CD4-positive, alpha-beta T cell (primary cell): ENCODE results near the gene LAPTM5. TPM values are rescaled to one million over a fixed set of nuclear protein-coding genes. Genes with fewer than 3 reads are reported as not detected.

Source experiments
- ATAC-seq: fragments of 200-7000 bp; cut with Tn5 transposase; one replicate; pipeline ENCODE4 v1.10.0; 2022; ENCODE audit warnings: mild to moderate bottlenecking; ENCODE audit not compliant: poor library complexity
- CTCF ChIA-PET: fragments of 350-600 bp; sonication (Branson Sonifier 250); formaldehyde crosslinking; loops from one replicate; lab custom pipeline; 2021; ENCODE audit warnings: antibody characterized with exemption, inconsistent platforms; lab: Charles Lee
- POLR2A ChIA-PET: fragments of 350-600 bp; sonication (Branson Sonifier 250); formaldehyde crosslinking; loops from one replicate; lab custom pipeline; 2021; ENCODE audit warnings: antibody characterized with exemption, inconsistent platforms; lab: Charles Lee
- DNase-seq, 14 experiments: peaks; one replicate each; pipeline ENCODE4 v3.0.0-alpha.2; 2013 to 2020; ENCODE audit warnings: mixed read lengths in 2 of 14
- H3K27ac ChIP-seq, 2 donors: one replicate each; pipeline versions ENCODE4 v1.5.1 to v1.7.0; 2013; ENCODE audit warnings: low read length in 2 of 2, low read depth in 1 of 2, mild to moderate bottlenecking in 1 of 2
- H3K27me3 ChIP-seq, 2 experiments: 1 replicate in 1 of 2; 2 replicates in 1 of 2; pipeline versions ENCODE4 v1.6.1 to v1.7.0; 2013; ENCODE audit warnings: low read length in 2 of 2, control low read depth in 1 of 2, mild to moderate bottlenecking in 1 of 2, moderate library complexity in 1 of 2; ENCODE audit not compliant: insufficient read depth in 2 of 2, control insufficient read depth in 1 of 2
- H3K36me3 ChIP-seq: one replicate; pipeline ENCODE4 v1.6.1; 2013; ENCODE audit warnings: low read length, control low read depth; ENCODE audit not compliant: insufficient read depth
- H3K4me1 ChIP-seq: one replicate; pipeline ENCODE4 v1.6.1; 2013; ENCODE audit warnings: low read length, control low read depth; ENCODE audit not compliant: insufficient read depth
- H3K4me3 ChIP-seq: one replicate; pipeline ENCODE4 v1.5.1; 2013; ENCODE audit warnings: mild to moderate bottlenecking, low read length, moderate library complexity
- H3K9me3 ChIP-seq, 2 experiments: 1 replicate in 1 of 2; 2 replicates in 1 of 2; pipeline versions ENCODE4 v1.6.1 to v1.7.0; 2013; ENCODE audit warnings: low read length in 2 of 2, mild to moderate bottlenecking in 2 of 2, control low read depth in 1 of 2, moderate library complexity in 1 of 2; ENCODE audit not compliant: control insufficient read depth in 1 of 2, insufficient read depth in 1 of 2
- H3K27ac Mint-ChIP-seq: one replicate; pipeline ENCODE4 v1.8.0; 2020; ENCODE audit warnings: mixed read lengths
- H3K27me3 Mint-ChIP-seq: one replicate; pipeline ENCODE4 v1.8.0; 2021; ENCODE audit warnings: mixed read lengths
- H3K36me3 Mint-ChIP-seq: one replicate; pipeline ENCODE4 v1.8.0; 2021; ENCODE audit warnings: low read depth, mixed read lengths
- H3K4me1 Mint-ChIP-seq: one replicate; pipeline ENCODE4 v1.8.0; 2021; ENCODE audit warnings: low read depth, mixed read lengths
- H3K4me3 Mint-ChIP-seq: one replicate; pipeline ENCODE4 v1.8.0; 2020; ENCODE audit warnings: mild to moderate bottlenecking, mixed read lengths
- H3K9me3 Mint-ChIP-seq: one replicate; pipeline ENCODE4 v1.8.0; 2020; ENCODE audit warnings: mixed read lengths
- CTCF ChIP-seq: fragments of 200-600 bp; IDR thresholded peaks from one replicate; pipeline ENCODE4 v1.8.0; 2022; ENCODE audit warnings: antibody characterized with exemption, mild to moderate bottlenecking
- intact Hi-C, 2 experiments: fragments of 100-400 bp; cut with DNase I in 1 of 2; cut with micrococcal nuclease in 1 of 2; formaldehyde crosslinking; loops; one replicate each; pipeline versions ENCODE4 v1.15.1 to v1.9.0; 2023 to 2025; cut with DNase I, micrococcal nuclease
- polyA plus RNA-seq, 2 donors: library from polyadenylated mRNA; unstranded; fragments of 120-200 nt; gene quantifications; one replicate each; pipeline ENCODE4 v1.2.1, GENCODE V29; 2013
- total RNA-seq, 174 experiments: library from RNA in 2 of 174; stranded (reverse) in 2 of 174; gene quantifications; one replicate each; pipeline ENCODE4 v1.2.3 and lab custom pipeline; 2021 to 2026

Gene LAPTM5, protein sequence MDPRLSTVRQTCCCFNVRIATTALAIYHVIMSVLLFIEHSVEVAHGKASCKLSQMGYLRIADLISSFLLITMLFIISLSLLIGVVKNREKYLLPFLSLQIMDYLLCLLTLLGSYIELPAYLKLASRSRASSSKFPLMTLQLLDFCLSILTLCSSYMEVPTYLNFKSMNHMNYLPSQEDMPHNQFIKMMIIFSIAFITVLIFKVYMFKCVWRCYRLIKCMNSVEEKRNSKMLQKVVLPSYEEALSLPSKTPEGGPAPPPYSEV
- total RNA-seq (100 to 1,000 TPM; 625 to 642 TPM), total RNA-seq (lab: John Stamatoyannopoulos, UW) (59.3 to 1,157 (median 623) reads per million in 172 experiments)
- 847 TPM for polyA plus RNA-seq (2013, experiment 1 of 2)
- polyA plus RNA-seq (2013, experiment 2 of 2), result 829 TPM

- no peak for TF ChIP-seq CTCF
- ChIA-PET POLR2A (interaction anchor here (0.7 to 13.4 kb wide), 10 partner anchors 9 to 38 kb away, joined by 3 to 457 read pairs (median 8); no protein-coding TSS in a partner anchor), CTCF (interaction anchor here (4.4 to 6.8 kb wide), 3 partner anchors 14 to 38 kb away, joined by 29 to 43 read pairs (median 35); no protein-coding TSS in a partner anchor)
- Histone ChIP-seq H3K9me3 (no peaks in the 10 kb centered on the region), H3K27me3 (no peaks in the 10 kb centered on the region), H3K36me3 (peaks cover 14% of the 10 kb centered on the region), H3K4me3 (peak within 1 kb of the TSS; percentile 99), H3K27ac (peak within 1 kb of the TSS; percentile 95 to 97), H3K4me1 (peaks cover 91% of the 10 kb centered on the region)
- Mint-ChIP-seq H3K36me3 (peaks cover 44% of the 10 kb centered on the region), H3K27me3 (no peaks in the 10 kb centered on the region), H3K9me3 (no peaks in the 10 kb centered on the region), H3K4me3 (peak within 1 kb of the TSS; percentile 96), H3K4me1 (peaks cover 98% of the 10 kb centered on the region), H3K27ac (peak within 1 kb of the TSS; percentile 96)
- DNase-seq, result peak in 13 of 14 experiments; percentile 45 to 83 (median 70)
- intact Hi-C loops, result loop anchor here (1.0 to 2.0 kb wide), 3 partner anchors 8 to 39 kb away; no protein-coding TSS in a partner anchor
- ATAC-seq, result peak; percentile 26
Observed at GRCh38 chr1:30757352-30758120, at the start of gene LAPTM5. Gene LAPTM5, minus strand, starts transcription at chr1:30757774. Its CDS starts 29 bp downstream, at chr1:30757745.

DNA sequence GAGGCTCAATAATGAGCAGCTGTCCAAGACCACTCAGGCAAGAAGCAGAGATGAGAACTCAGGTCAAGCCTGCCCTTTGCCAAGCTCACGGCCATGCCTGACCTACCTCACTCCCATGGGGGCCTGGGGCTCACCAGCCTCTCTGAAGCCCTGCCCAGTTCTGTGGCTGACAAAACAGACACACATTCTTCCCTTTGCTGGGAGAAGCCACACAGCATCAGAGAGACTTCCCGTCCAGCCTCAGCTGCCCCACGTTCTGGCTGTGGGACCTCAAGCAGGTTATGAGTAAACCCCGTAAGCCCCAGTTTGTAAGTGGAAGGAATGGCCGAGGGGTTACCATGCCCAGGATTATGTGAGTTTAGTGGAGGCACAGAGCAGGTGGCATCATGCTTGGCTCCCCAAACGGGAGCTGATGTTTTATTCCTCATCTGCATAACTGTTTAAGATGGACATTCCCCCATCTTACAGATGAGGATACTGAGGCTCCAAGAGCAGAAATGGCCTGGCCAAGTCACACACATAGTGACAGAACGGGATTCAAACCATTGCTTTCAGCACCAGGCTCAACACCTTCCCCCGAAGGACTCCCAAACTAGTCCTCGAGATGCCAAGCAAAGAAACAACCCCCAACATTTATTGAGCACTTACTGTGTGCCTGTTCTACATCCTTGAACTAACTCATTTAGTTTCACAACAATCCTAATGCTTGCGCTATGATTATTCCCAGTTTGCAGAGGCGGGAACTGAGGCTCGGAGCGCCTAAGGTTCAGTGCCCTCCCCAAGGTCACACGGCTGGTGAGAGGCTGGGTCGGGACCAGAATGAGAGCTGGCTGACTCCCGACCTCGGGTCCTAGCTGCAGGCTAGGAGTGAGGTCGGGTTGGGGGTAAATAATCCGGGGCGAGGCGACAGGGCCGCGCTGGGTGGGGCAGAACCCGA, 49.1 kb upstream of the LAPTM5 start:
- no peaks in the 10 kb centered on the region for H3K9me3 ChIP-seq
- peaks cover 25 to 29% of the 10 kb centered on the region in 2 experiments for H3K27me3 ChIP-seq
- Mint-ChIP-seq H3K27me3 (peaks cover 64% of the 10 kb centered on the region), H3K27ac (no peak overlapping the region), H3K36me3 (no peaks in the 10 kb centered on the region), H3K4me1 (no peaks in the 10 kb centered on the region), H3K9me3 (no peaks in the 10 kb centered on the region), H3K4me3 (no peak overlapping the region)
- H3K4me3 ChIP-seq, result no peak overlapping the region
- DNase-seq, result no peak
- H3K27ac ChIP-seq, result no peak overlapping the region
- H3K4me1 ChIP-seq, result peaks cover 4% of the 10 kb centered on the region
- ChIA-PET POLR2A (no interaction called here), CTCF (no interaction called here)
- ATAC-seq, result no peak
- TF ChIP-seq CTCF, result no peak
- no peaks in the 10 kb centered on the region for H3K36me3 ChIP-seq
- intact Hi-C loops, result no loop called here
